ENCODE results near the gene DLX5. TPM values are rescaled to one million over a fixed set of nuclear protein-coding genes. Genes with fewer than 3 reads are reported as not detected.

DLX5 gene
- total and polyA plus RNA-seq, 2 donors (not counting 3 experiments of a cell fraction or from before 2014, with no cell fraction given) = not detected

DNA sequence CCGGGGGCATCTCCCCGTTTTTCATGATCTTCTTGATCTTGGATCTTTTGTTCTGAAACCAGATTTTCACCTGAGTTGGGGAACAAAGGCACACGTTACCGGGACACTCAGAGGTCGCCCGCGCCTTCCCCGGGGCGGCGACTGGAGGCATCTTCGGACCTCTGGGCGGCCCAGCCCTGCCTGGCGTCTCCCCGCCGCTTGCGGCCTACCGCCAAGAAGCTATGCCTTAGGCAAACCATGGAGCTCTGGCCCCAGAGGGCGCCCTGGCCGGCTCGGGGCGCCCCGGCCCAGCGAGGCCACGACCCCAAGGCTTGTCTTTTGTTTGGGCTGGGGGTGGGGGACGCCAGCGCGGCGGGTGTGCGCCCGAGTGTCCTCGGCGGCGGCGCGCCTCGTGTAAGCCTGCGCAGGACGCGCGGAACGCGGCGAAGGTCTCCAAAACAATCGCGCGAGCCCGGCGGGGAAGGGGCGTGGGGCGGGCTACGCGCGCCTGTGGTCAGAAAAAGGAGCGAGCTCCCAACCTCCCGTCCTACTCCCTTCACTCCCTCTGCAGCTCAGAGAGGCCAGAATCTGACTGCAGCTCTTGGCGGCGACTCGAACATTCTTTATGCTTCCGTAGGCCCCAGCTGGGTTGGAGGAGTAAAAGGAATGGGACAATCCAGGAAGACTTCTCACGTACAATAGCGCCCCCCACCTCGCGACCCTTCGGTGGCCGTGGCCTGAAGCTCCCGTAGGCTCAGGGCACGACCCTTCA, 3.5 kb downstream of the DLX5 start:
- Histone ChIP-seq H3K9me1 (replicated peaks; ENCODE audit: control insufficient read depth, extremely low read depth, insufficient read depth, low read length) (no peaks in the 10 kb centered on the region), H3K36me3 (ENCODE audit: control insufficient read depth in 2 of 2, extremely low read depth in 1 of 2, insufficient read depth in 2 of 2, low read length in 2 of 2) (no peaks in the 10 kb centered on the region), H3K4me1 (ENCODE audit: control insufficient read depth, extremely low read depth, insufficient read depth, low read length) (no peaks in the 10 kb centered on the region), H3K4me3 (replicated peaks in 1 of 3; ENCODE audit: insufficient read depth in 1 of 3, low read depth in 1 of 3, low read length in 3 of 3) (no peak overlapping the region), H3K79me2 (ENCODE audit: control insufficient read depth, insufficient read depth, low read length) (no peaks in the 10 kb centered on the region), H3K9ac (replicated peaks; ENCODE audit: extremely low read depth, insufficient read depth, low read length) (no peak overlapping the region), H2AFZ (ENCODE audit: low read depth, low read length) (no peak overlapping the region), H3K27me3 (ENCODE audit: control insufficient read depth in 2 of 2, insufficient read depth in 2 of 2, low read length in 2 of 2) (peaks cover 98% of the 10 kb centered on the region in 2 experiments), H3K4me2 (ENCODE audit: insufficient read depth, low read length) (no peak overlapping the region), H3K9me3 (replicated peaks; ENCODE audit: control insufficient read depth, insufficient read depth, low read length) (no peaks in the 10 kb centered on the region), H3K27ac (ENCODE audit: insufficient read depth, low read depth, low read length) (no peak overlapping the region), H4K20me1 (replicated peaks; ENCODE audit: control insufficient read depth, extremely low read depth, insufficient read depth, low read length) (no peaks in the 10 kb centered on the region)
- FAIRE-seq = no peak
- BruUV-seq (replicated peaks) = no TSS peak
- CTCF ChIA-PET = interaction anchor here (0.7 to 2.0 kb wide), 3 partner anchors 946 to 1331 kb away, joined by 3 to 4 read pairs (median 3); no protein-coding TSS in a partner anchor
- no peak for DNase-seq (ENCODE audit: low read depth, low spot score)
- dilution Hi-C loops (cut with MboI; ENCODE audit: extremely low pct_ligation_motif_present, low sequenced_read_pairs) = no loop called here
- intact Hi-C loops (cut with micrococcal nuclease) = loop anchor here (10.0 kb wide), 1 partner anchor 346 kb away; no protein-coding TSS in a partner anchor
- TF ChIP-seq EZH2 (IDR thresholded peaks at IDR 0.05; ENCODE audit: borderline replicate concordance, low read depth, low read length, severe bottlenecking) (peak; percentile 93), POLR2AphosphoS5 (IDR thresholded peaks at IDR 0.05; ENCODE audit: insufficient read depth, low read depth, low read length) (no peak)
- POLR2A ChIA-PET = interaction anchor here (0.5 kb wide), 1 partner anchor 227 kb away, joined by 4 read pairs; no protein-coding TSS in a partner anchor

GRCh38 chr7:97020601-97020995, 4.0 kb downstream of the DLX5 start:
- H3K79me2 ChIP-seq (ENCODE audit: control insufficient read depth, insufficient read depth, low read length) = no peaks in the 10 kb centered on the region
- no peak overlapping the region for H3K4me2 ChIP-seq (ENCODE audit: insufficient read depth, low read length)
- intact Hi-C loops (cut with micrococcal nuclease) = loop anchor here (10.0 kb wide), 1 partner anchor 346 kb away; no protein-coding TSS in a partner anchor
- no peaks in the 10 kb centered on the region for H3K36me3 ChIP-seq (ENCODE audit: control insufficient read depth in 2 of 2, extremely low read depth in 1 of 2, insufficient read depth in 2 of 2, low read length in 2 of 2)
- H4K20me1 ChIP-seq (replicated peaks; ENCODE audit: control insufficient read depth, extremely low read depth, insufficient read depth, low read length) = no peaks in the 10 kb centered on the region
- DNase-seq (ENCODE audit: low read depth, low spot score) (no peak), FAIRE-seq (no peak)
- no peak overlapping the region for H3K9ac ChIP-seq (replicated peaks; ENCODE audit: extremely low read depth, insufficient read depth, low read length)
- no peaks in the 10 kb centered on the region for H3K4me1 ChIP-seq (ENCODE audit: control insufficient read depth, extremely low read depth, insufficient read depth, low read length)
- ChIA-PET CTCF (interaction anchor here (1.2 to 2.0 kb wide), 2 partner anchors 15 to 1331 kb away, joined by 3 to 4 read pairs; no protein-coding TSS in a partner anchor), POLR2A (interaction anchor here (0.5 kb wide), 1 partner anchor 227 kb away, joined by 4 read pairs; no protein-coding TSS in a partner anchor)
- H2AFZ ChIP-seq (ENCODE audit: low read depth, low read length) = no peak overlapping the region
- no peak overlapping the region for H3K4me3 ChIP-seq (replicated peaks in 1 of 3; ENCODE audit: insufficient read depth in 1 of 3, low read depth in 1 of 3, low read length in 3 of 3)
- peaks cover 97 to 98% of the 10 kb centered on the region in 2 experiments for H3K27me3 ChIP-seq (ENCODE audit: control insufficient read depth in 2 of 2, insufficient read depth in 2 of 2, low read length in 2 of 2)
- H3K27ac ChIP-seq (ENCODE audit: insufficient read depth, low read depth, low read length) = no peak overlapping the region
- H3K9me3 ChIP-seq (replicated peaks; ENCODE audit: control insufficient read depth, insufficient read depth, low read length) = no peaks in the 10 kb centered on the region
- no peaks in the 10 kb centered on the region for H3K9me1 ChIP-seq (replicated peaks; ENCODE audit: control insufficient read depth, extremely low read depth, insufficient read depth, low read length)
- no TSS peak for BruUV-seq (replicated peaks)
- TF ChIP-seq GATA2 (IDR thresholded peaks at IDR 0.05; ENCODE audit: insufficient read depth, insufficient read length, low read depth, low read length) (no peak), CTCF (IDR thresholded peaks at IDR 0.05; ENCODE audit: extremely low read depth in 1 of 2, insufficient read depth in 1 of 2, low read depth in 1 of 2, low read length in 2 of 2) (no peak), POLR2AphosphoS5 (IDR thresholded peaks at IDR 0.05; ENCODE audit: insufficient read depth, low read depth, low read length) (no peak), EZH2 (IDR thresholded peaks at IDR 0.05; ENCODE audit: borderline replicate concordance, low read depth, low read length, severe bottlenecking) (no peak), MYC (IDR thresholded peaks at IDR 0.05; ENCODE audit: low read depth, low read length) (no peak), JUN (IDR thresholded peaks at IDR 0.05; ENCODE audit: borderline replicate concordance, insufficient read depth, insufficient read length, low read depth) (no peak), FOS (IDR thresholded peaks at IDR 0.05; ENCODE audit: borderline replicate concordance, insufficient read depth, low read length) (no peak)
- TF ChIP-seq, protein P1, sequence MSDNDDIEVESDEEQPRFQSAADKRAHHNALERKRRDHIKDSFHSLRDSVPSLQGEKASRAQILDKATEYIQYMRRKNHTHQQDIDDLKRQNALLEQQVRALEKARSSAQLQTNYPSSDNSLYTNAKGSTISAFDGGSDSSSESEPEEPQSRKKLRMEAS (IDR thresholded peaks at IDR 0.05; ENCODE audit: insufficient read depth, insufficient read length) = no peak
- dilution Hi-C loops (cut with MboI; ENCODE audit: extremely low pct_ligation_motif_present, low sequenced_read_pairs) = no loop called here

Data from endothelial cell of umbilical vein (primary cell).